Stimulated activated CD4-positive, alpha-beta T cell treated with anti-CD3 and anti-CD28 coated beads, Interleukin-2, amount 100 ng/mL, for 24 hours (primary cell): ENCODE measurements around the gene CDH3.
A peak's percentile ranks its signal among the peaks of the same experiment; 100 is the strongest.

Experiments used
- DNase-seq, 2 donors: peaks; one replicate each; pipeline ENCODE4 v3.0.0-alpha.2; 2020

The CDH3 gene

DNA sequence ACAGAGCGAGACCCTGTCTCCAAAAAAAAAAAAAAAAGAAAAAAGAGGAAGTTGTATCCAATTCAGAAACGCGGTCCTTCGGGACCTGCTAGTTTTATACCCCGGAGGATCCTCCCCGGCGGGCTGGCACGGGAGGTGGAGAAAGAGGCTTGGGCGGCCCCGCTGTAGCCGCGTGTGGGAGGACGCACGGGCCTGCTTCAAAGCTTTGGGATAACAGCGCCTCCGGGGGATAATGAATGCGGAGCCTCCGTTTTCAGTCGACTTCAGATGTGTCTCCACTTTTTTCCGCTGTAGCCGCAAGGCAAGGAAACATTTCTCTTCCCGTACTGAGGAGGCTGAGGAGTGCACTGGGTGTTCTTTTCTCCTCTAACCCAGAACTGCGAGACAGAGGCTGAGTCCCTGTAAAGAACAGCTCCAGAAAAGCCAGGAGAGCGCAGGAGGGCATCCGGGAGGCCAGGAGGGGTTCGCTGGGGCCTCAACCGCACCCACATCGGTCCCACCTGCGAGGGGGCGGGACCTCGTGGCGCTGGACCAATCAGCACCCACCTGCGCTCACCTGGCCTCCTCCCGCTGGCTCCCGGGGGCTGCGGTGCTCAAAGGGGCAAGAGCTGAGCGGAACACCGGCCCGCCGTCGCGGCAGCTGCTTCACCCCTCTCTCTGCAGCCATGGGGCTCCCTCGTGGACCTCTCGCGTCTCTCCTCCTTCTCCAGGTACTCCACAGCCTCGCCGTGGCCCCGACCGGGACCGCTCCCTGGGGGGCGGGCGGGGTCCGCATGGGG, at the start of gene CDH3:
CDH3 (plus strand) TSS at position 596 of the 779 bp plus-strand sequence; CDS start at position 666, 70 bp downstream.
- peak; percentile 22 to 36 for DNase-seq

DNA sequence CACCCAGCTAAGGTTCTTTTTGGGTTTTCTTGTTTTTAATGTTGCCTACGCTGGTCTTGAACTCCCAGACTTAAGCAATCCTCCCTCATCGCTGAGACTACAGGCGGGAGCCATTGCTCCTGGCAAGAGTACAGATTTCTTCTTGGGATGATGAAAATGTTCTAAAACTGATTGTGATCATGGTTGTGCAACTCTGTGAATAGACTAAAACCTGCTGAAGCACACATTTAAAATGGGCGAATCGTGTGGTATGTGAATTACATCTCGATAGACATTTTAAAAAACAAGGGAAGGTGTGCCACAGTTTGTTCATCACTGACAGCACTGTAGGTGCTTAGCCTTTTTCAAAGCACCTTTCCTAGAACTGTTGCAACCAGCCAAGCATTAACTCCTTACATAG, 48.8 kb upstream of the CDH3 start:
- no peak for DNase-seq

DNA sequence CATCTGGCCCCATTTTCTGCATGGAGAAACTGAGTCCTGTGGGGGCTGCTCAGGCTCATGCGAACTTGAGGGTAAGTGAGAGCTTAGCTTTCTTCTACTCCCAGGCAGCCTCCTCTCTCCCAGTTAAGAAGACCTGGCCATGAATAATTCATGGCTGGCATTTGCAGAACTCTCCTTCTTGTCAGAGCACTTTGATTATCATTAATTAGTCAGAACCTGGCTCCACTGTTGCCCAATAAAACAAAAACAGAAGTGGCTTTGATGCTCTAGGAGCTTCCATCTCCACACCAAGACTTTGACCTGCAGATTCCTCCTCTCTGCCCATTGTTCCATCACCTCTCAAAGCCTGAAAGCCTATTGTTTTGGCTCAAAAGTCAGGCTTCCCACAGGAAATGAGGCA, 45.5 kb upstream of the CDH3 start:
- DNase-seq, result no peak

DNA sequence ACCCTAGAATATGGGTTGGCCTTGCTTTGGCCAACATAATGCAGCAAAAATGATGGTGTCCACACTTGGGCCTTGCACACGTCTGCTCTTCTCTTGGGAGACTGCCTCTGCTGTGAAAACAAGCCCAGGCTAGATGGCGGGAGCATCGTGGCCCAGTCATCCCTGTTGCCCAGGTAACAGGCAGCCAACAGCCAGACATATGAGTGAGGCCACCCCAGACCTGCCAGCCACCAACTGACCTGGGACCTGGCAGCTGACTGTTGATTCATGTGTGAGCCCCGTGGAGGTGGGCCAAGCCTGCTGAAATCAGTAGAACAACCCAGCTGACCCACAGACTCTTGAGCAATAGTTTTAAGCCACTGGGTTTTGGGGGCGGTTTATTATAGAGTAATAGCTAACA, 39.4 kb upstream of the CDH3 start:
- no peak for DNase-seq

DNA sequence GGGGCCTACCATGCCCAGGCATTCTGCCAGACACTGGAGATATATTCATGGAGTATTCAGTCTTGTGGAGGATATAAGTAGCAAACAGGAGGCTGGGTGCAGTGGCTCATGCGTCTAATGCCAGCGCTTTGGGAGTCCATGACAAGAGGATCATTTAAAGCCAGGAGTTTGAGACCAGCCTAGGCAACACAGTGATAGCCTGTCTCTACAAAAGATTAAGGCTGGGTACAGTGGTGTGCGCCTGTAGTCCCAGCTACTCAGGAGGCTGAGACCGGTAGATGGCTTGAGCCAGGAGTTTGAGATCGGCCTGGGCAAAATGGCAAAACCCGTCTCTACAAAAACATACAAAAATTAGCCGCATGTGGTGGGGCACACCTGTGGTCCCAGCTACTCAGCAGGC, 37.7 kb upstream of the CDH3 start:
- no peak for DNase-seq

DNA sequence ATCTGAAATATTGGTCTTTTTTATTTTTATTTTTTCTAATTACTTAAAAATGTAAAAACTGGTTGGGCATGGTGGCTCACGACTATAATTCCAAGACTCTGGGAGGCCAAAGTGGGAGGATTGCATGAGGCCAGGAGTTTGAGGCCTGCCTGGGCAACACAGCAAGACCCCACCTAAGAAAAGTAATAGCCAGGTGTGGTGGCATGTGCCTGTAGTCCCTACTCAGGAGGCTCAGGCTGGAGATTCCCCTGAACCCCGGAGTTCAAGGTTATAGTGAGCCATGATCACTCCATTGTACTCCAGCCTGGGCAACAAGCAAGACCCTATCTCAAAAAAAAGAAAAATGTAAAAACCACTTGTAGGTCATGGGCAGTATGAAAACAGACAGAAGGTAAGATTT, 36.8 kb upstream of the CDH3 start:
- no peak for DNase-seq

DNA sequence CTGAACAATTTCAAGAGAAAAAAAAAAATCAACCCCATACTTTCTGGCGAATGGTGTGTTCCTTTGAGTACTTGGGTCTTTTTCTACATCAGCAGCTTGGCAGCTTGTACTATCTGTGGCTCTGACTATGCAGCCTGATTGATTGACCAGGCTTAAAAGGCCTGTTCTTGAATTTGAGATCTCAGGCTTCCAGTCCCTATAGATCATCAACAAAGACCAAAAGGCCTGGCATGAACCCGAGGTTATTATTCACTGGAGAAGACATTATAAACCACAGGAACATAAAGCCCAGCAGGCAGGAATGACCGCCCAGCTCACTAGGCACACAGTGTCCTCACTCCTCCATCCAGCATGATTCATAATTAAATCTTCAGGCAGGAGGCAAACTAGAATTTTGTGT, 32.1 kb upstream of the CDH3 start:
- DNase-seq, result no peak

DNA sequence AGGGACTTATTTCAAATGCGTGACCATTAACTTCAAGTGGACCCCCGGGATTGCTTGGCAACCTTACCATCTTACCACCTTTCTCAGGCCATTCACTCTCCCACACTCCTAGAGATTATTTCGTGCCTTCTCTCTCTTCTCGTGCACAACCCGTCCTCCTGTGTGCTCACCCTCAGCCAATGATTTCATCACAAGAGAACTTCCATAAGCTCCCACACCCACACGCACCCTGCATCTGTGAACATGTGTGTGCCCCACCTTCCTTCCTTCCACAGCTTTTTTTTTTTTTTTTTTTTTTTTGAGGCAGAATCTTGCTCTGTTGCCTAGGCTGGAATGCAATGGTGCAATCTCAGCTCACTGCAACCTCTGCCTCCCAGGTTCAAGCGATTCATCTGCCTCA, 27.4 kb upstream of the CDH3 start:
- DNase-seq, result no peak

DNA sequence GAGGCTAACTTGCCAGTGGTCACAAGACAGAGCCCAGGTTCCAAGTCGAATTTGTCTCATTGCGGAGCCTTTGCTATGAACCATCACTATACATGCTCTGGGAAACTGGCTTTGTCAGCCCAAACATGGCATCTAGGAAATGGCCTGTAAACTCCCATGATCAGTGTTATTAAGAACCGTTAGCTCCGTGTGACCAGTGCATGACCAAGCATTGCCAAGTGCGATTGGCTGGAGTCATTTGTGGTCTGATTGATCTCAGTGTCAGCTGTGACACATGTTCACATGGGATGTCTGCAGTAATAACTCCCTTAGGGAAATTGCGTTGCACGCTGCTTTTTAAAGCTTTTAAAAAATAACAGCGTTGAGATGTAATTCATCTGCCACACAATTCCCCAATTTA, 18.6 kb upstream of the CDH3 start:
- no peak for DNase-seq

DNA sequence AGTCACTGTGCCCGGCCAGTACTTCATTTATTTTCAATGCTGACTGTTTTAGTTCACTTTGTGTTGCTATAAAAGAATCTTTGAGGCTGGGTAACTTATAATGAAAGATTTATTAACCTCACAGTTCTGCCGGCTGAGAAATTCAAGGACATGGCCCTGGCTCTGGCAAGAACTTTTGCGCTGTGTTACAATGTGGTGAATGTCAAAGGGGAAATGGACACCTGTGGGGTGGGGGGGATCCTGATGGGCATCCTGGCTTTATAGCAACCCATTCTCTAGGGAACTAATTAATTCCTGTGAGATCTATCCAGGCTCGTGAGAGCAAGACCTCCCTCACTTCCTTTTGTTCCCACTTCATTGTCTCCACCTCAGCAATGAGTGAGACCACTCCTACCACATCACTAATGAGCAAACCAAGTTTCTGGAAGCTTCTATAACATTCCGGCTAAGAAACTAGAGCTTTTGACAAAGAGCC, 17.1 kb upstream of the CDH3 start:
- no peak for DNase-seq

DNA sequence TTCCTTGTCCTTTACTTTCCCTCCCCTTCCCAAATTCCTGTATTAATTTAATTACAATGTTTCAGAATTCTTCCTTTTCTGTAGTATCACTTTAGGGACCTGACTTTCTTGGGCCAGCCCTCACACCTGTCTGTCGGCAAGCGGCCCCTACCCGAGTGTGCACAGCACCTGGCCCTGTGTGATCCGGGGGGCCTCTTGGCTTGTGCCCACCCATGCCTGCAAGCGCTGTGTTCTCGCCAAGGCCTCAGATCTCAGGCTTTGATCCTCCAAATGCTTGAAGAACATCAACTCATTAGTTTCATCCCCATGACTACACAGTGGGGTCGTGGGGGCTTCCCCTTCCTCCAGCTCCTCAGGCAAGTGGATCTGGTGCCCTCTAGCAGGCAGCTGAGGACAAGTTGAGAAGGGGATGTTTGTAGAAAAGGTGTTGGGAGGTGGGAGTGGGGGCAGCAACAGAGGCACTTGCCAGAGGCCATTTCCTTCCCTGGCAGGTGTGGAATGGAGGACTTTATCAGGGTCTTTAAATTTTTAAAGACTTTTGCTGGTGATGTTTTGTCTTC, 15.7 kb upstream of the CDH3 start:
- no peak for DNase-seq

DNA sequence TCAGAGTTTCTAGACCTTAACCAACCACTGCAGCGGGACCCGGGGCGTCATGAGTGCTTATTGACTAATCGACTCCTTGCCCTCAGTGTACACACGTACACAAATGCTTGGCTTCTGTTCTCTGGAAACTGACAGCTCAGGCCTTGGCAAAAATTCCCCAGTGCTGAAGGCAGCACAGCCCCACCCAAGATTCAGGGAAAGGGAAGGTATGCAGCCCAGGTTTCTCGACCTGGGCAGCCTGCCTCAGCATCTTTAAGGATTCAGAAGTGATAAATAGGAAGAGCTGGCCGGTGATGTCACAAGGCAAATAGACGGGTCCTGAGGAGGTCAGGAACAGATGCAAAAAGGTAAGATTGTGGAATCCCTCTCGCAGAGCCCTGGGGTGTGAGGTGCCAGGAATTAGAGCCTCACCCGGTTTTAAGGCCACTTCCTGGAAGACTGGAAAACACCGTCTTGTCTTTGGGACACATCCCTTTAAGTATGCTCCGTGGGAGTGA, 9.0 kb upstream of the CDH3 start:
- DNase-seq, result no peak

DNA sequence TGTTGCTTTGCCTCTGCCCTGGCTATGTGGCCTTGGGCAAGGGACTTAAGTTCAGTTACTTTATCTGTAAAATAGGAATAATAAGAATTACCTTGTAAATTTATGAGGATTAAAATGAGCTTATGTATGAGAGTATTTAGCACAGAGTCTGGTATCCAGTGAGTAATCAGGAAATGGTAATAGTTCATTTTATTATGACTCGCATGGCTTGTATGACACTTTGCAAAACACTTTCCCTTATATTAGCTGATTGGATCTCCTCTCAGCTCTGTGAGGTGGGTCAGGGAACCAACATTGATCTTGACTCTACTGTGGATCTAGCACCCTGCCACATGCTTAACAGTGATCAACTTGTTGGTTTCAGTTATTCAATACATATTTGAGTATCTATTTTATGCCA, 8.3 kb upstream of the CDH3 start:
- DNase-seq, result no peak

DNA sequence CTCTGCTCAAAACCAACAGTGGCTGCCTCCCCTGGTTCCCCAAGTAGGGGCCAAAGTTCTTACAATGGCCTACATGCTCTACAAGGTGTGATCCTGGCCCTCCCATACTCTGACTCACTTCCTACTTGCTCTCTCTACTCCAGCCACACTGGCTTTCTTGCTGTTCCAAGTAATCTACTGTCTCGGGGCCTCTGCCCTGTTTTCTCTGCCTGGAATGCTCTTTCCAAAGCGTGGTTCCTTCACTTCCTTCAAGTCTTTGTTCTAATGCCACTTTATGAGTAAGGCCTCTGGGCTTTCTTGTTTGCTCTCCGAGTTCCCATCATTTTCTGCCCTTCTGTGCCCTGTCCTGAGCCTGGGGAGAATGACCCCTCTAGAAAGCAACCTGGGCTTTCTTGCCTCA, 4.1 kb upstream of the CDH3 start:
- no peak for DNase-seq

DNA sequence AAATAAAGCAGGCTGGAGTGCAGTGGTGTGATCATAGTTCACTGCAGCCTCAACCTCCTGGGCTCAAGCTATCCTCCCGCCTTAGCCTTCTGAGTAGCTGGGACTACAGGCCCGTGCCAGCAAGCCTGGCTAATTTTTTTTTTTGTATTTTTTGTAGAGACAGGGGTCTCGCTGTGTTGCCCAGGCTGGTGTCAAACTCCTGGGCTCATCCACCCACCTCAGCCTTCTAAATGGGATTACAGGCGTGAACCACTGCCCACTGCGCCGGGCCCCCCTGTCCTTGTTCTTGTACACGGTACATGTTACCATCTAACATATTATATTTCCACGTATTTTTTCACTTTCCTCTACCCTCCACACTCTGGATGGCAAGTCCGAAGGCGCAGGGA, 3.1 kb upstream of the CDH3 start:
- no peak for DNase-seq

DNA sequence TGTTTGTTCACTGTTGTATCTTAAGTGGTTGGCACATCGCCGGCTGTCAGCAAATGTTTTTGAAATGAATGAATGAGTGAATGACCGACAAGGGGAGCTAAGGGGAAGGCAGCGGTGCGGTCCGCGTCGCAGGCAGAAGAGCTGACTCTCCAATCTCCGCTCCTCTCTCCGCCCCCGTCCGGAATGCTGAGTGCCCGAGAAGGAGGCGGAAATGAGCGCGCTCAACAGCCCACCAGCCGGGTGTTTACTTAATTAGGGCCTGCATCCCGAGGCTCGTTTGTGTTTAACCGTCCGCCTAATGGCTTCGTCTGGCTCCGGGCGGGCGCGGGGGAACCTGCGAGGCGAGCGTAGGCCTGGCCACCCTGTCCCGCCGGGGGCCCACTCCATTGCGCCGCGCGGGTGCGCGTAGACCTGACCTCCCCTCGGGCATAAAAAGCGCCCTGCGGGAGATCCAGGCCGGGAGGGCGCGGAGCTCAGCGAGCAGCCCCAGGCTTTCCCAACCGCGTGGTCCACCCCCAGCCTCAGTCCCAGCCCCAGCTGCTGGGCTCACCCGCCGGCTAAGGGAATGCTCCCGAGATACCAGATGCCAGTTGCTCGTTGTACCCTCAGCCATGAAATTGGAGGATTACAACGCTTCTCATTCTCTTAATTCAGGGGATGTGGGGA, 2.5 kb upstream of the CDH3 start:
- DNase-seq, result peak in 1 of 2 donors; percentile 10

DNA sequence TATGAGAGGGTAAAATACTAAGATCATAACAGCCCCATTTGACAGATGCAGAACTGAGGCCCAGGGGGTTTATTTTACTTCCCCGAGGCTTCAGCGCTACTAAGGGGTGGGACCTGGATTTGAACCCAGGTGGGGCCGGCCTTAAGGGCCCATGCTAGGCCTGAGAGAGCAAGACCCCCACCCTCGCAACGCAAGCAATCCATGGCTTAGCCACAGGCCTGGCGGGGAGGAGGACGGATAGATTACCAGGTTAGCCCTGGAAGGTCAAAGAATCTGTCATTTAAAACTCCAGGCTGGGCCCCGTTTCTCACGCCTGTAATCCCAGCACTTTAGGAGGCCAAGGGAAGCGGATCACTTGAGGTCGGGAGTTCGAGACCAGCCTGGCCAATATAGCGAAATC, 1.9 kb upstream of the CDH3 start:
- DNase-seq, result no peak

DNA sequence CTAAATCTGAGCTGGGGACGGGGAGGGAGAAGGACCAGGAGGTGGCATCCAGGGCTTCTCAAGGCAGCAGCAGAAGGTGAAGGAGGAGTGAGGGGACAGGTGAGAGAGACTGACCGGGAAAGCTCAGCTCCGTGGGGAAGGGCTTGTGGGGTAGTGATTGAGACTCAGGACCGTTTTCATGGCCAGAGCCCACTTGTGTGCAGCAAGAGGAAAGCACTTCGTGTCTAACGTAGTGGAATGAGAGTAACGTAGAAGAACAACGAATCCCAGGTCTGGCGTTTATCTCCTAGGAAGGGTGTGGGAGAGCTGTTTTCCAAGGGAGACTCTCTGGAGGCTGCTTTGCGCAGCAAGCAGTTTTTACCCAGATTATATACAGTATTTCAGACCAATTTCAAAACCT, 1.3 kb upstream of the CDH3 start:
- no peak for DNase-seq

DNA sequence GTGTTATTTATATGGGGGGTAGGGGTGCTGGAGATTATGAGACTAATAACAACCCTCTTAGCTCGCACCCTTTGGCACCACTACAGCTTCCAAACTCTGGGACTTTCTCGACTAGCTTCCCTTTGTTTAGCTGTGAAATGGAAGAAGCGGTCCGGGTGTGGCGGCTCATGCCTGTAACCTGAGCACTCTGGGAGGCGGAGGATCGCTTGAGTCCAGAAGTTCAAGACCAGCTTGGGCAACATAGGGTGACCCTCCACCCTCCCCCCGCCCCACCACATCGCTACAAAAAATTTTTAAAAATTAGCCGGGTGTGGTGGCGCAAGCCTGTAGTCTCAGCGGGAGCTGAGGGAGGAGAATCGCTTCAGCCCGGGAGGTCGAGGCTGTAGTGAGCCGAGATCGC, 814 bp upstream of the CDH3 start:
- DNase-seq, result no peak

DNA sequence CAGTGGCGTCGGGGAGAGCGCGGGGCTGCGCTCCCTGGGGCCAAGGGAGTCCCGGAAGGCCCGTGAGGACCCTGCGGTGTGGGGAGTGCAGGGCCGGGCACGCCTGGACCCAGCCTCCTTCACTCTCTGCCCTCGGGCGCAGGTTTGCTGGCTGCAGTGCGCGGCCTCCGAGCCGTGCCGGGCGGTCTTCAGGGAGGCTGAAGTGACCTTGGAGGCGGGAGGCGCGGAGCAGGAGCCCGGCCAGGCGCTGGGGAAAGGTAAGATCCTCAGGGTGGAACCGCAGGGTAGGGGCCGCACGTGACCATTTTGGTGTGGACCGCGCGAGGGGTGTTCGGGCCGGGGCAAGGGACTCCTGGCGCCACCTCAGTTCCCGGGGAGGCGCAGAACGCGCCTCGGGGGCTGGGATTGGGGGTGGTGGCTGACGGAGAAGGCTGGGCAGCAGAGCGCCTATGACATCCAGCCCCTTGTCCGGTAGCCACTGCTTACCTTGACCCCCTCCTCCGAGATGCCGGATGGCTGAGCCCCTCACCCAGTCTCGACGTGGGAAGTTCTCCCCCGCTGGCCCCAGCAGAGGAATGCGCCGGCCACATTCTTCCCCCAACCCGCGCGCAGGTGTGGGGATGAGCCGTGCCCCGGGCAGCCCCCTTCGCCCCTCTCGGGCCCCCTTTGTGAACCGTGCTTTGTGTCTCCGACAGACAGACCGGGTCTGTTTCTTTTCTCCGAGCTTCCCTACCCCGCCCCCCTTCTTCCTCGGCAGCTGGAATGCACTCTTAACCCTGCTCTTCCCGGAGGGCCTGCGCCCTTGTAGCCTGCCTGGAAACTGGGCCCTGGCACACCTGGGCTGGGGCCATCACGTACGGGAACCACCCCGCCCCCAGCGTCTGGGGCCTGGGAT, 631 bp downstream of the CDH3 start:
- peak in 1 of 2 donors; percentile 6 for DNase-seq

DNA sequence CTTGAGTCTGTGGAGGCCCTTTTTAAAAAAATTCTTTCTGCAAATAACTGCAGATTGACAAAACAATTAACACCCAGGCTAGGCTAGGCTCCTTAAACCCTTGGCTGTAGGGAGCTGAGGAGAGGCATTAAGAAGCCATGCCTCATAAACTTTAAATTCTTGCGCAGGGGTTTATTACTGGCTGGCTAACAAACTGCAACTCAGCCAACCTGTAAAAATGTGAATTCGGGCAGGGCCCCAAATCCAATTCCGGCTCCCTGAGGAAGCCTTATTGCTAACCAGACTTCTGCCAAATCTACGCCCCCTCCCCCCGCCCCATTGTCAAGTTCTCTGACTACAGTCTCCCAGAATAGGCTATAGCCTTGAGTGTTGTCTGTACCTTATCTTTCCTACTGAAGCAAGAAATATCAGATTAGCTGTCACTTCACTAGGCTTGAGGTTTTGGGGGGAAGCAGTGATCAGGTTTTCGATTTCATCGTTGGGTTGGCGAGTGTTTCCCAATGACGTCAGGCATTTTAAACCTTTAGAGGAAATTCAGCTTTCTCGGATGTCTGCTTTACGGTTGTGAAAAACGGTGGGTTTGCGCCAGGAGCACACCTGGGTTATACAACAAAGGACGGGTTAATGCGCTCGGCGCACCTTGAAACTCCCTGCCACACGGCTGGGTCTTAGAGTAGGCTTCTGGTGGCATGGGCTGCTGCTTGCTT, 2.0 kb downstream of the CDH3 start:
- peak in 1 of 2 donors; percentile 14 for DNase-seq

DNA sequence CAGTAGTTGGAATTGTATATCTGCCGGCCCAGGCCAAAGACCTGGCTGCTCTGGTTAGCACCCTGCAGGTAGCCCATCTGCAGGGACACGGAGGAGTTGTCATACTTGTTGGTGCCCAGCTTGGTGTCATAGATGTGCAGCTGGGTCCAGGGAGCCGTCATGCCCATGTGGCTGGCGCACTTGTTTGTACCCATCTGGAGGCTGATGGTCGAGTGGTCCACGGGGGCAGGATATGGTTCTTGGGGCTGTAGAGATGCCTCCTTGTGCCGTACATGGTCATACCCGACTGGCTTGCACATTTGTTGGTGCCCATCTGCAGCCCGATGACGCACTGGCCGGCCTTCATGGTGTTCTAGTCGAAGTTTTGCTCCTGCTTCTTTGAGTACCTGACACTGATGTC, 6.0 kb downstream of the CDH3 start:
- no peak for DNase-seq
